ENCODE data around the gene NEK1.

The NEK1 gene

GRCh38 chr4:169366821-169367220 lies 245.6 kb downstream of the NEK1 start:
- Histone ChIP-seq H3K27ac (no peak overlapping the region), H3K4me1 (peaks cover 5% of the 10 kb centered on the region; the same call in 1 of the 2 replicates), H3K36me3 (no peaks in the 10 kb centered on the region), H3K9ac (no peak overlapping the region), H3K4me2 (no peak overlapping the region), H3K27me3 (no peaks in the 10 kb centered on the region), H3K9me3 (peaks cover 12% of the 10 kb centered on the region), H3K4me3 (no peak overlapping the region), H4K20me1 (no peaks in the 10 kb centered on the region)
- no peak for TF ChIP-seq Cebpa-rat (IDR thresholded peaks at IDR 0.05)

- Histone ChIP-seq H3K9me3 (peaks cover 12% of the 10 kb centered on the region), H4K20me1 (no peaks in the 10 kb centered on the region), H3K36me3 (no peaks in the 10 kb centered on the region), H3K9ac (no peak overlapping the region), H3K4me3 (no peak overlapping the region), H3K4me2 (no peak overlapping the region), H3K4me1 (peaks cover 5% of the 10 kb centered on the region; the same call in 1 of the 2 replicates), H3K27ac (no peak overlapping the region), H3K27me3 (no peaks in the 10 kb centered on the region)
- TF ChIP-seq Cebpa-rat (IDR thresholded peaks at IDR 0.05), result no peak
Measured at GRCh38 chr4:169362607-169363006, 249.8 kb downstream of the NEK1 start.

DNA sequence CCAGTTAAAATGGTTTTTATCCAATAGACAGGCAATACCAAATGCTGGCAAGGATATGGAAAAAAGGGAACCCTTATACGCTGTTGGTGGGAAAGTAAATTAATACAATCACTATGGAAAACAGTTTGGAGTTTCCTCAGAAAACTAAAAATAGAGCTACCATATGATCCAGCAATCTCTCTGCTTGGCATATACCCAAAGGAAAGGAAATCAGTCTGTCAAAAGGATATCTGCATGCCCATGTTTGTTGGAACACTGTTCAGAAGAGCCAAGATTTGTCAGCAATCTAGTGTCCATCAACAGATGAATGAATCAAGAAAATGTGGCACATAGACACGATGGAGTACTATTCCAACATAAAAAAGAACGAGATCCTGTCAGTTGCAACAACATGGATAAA lies 250.6 kb downstream of the NEK1 start:
- TF ChIP-seq Cebpa-rat (IDR thresholded peaks at IDR 0.05), result no peak
- no peak overlapping the region for H3K4me2 ChIP-seq

GRCh38 chr4:169359961-169360360 lies 252.4 kb downstream of the NEK1 start:
- no peaks in the 10 kb centered on the region for H3K9me3 ChIP-seq
- no peaks in the 10 kb centered on the region for H3K27me3 ChIP-seq
- TF ChIP-seq Cebpa-rat (IDR thresholded peaks at IDR 0.05), result no peak
- H3K9ac ChIP-seq, result no peak overlapping the region
- no peaks in the 10 kb centered on the region for H4K20me1 ChIP-seq
- H3K4me1 ChIP-seq, result peaks cover 5% of the 10 kb centered on the region; the same call in 1 of the 2 replicates
- H3K4me2 ChIP-seq, result no peak overlapping the region
- no peak overlapping the region for H3K4me3 ChIP-seq
- no peak overlapping the region for H3K27ac ChIP-seq
- no peaks in the 10 kb centered on the region for H3K36me3 ChIP-seq

More for the DNA sequence above, 250.6 kb downstream of the NEK1 start:
- Histone ChIP-seq H3K9me3 (peaks cover 10% of the 10 kb centered on the region), H3K27ac (no peak overlapping the region), H3K9ac (no peak overlapping the region), H3K36me3 (no peaks in the 10 kb centered on the region), H3K4me1 (peaks cover 5% of the 10 kb centered on the region; the same call in 1 of the 2 replicates), H3K27me3 (no peaks in the 10 kb centered on the region), H4K20me1 (no peaks in the 10 kb centered on the region), H3K4me3 (no peak overlapping the region)

GRCh38 chr4:169352360-169352759 lies 260.0 kb downstream of the NEK1 start:
- no peak overlapping the region for H3K9ac ChIP-seq
- no peaks in the 10 kb centered on the region for H3K36me3 ChIP-seq
- H3K4me2 ChIP-seq, result no peak overlapping the region
- H3K27ac ChIP-seq, result no peak overlapping the region
- no peaks in the 10 kb centered on the region; the same call in 1 of the 2 replicates for H3K9me3 ChIP-seq
- H3K27me3 ChIP-seq, result no peaks in the 10 kb centered on the region
- H4K20me1 ChIP-seq, result no peaks in the 10 kb centered on the region
- no peak for TF ChIP-seq Cebpa-rat (IDR thresholded peaks at IDR 0.05)
- H3K4me3 ChIP-seq, result no peak overlapping the region
- H3K4me1 ChIP-seq, result no peaks in the 10 kb centered on the region

DNA sequence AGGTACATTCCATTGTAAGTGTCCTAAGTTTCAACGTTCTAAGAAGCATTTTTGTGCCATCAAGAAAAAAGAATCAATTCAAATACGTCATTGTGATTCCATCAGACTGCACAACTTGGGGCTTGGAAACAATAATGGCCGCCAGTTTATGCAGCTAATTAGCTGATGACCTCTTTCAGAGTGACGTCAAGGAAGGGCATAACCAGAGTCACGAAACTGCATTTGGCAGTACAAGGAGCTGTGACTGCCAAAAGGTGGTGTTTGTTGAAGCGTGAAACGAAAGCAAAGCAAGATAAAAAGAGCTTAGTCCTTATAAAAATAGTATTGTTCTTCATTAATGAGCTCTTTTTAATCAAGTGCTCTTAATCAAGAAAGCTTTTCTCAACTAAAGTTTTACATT lies 260.5 kb downstream of the NEK1 start:
- H4K20me1 ChIP-seq, result no peaks in the 10 kb centered on the region
- H3K4me2 ChIP-seq, result no peak overlapping the region
- no peak overlapping the region for H3K9ac ChIP-seq
- TF ChIP-seq Cebpa-rat (IDR thresholded peaks at IDR 0.05), result no peak
- H3K4me3 ChIP-seq, result no peak overlapping the region
- H3K36me3 ChIP-seq, result no peaks in the 10 kb centered on the region
- H3K9me3 ChIP-seq, result no peaks in the 10 kb centered on the region; the same call in 1 of the 2 replicates
- H3K27me3 ChIP-seq, result no peaks in the 10 kb centered on the region
- H3K27ac ChIP-seq, result no peak overlapping the region
- no peaks in the 10 kb centered on the region for H3K4me1 ChIP-seq

- H3K4me2 ChIP-seq, result no peak overlapping the region
- H3K27me3 ChIP-seq, result no peaks in the 10 kb centered on the region
- H3K36me3 ChIP-seq, result no peaks in the 10 kb centered on the region
- no peak overlapping the region for H3K4me3 ChIP-seq
- no peak overlapping the region for H3K9ac ChIP-seq
- no peak for TF ChIP-seq Cebpa-rat (IDR thresholded peaks at IDR 0.05)
- no peaks in the 10 kb centered on the region for H3K9me3 ChIP-seq
- no peaks in the 10 kb centered on the region for H4K20me1 ChIP-seq
- H3K27ac ChIP-seq, result no peak overlapping the region
- no peaks in the 10 kb centered on the region for H3K4me1 ChIP-seq
Measured at GRCh38 chr4:169348541-169348940, 263.8 kb downstream of the NEK1 start.

DNA sequence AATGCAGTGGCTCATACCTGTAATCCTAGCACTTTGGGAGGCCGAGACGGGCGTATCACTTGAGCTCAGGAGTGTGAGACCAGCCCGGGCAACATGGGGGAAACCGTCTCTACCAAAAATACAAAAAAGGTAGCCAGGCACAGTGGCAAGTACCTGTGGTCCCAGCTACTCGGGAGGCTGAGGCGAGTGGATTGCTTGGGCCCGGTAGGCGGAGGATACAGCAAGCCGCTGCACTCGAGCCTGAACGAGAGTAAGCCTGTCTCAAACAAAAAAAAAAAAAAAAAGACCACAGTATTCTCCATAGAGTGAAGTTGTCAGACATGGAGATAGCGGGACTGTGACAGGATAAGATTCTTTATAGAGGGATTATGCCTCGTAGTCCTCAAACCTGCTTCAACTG lies 265.5 kb downstream of the NEK1 start:
- Histone ChIP-seq H3K4me1 (no peaks in the 10 kb centered on the region), H4K20me1 (no peaks in the 10 kb centered on the region), H3K4me3 (no peak overlapping the region), H3K36me3 (no peaks in the 10 kb centered on the region), H3K4me2 (no peak overlapping the region), H3K9me3 (no peaks in the 10 kb centered on the region), H3K9ac (no peak overlapping the region), H3K27me3 (no peaks in the 10 kb centered on the region), H3K27ac (no peak overlapping the region)
- no peak for TF ChIP-seq Cebpa-rat (IDR thresholded peaks at IDR 0.05)

- H3K4me1 ChIP-seq, result peaks cover 6% of the 10 kb centered on the region
- H3K27ac ChIP-seq, result no peak overlapping the region
- no peaks in the 10 kb centered on the region for H3K9me3 ChIP-seq
Measured at GRCh38 chr4:169345316-169345721, 267.1 kb downstream of the NEK1 start.

More at GRCh38 chr4:169345316-169345721, 267.1 kb downstream of the NEK1 start:
- Histone ChIP-seq H3K36me3 (no peaks in the 10 kb centered on the region), H4K20me1 (no peaks in the 10 kb centered on the region), H3K4me3 (no peak overlapping the region), H3K9ac (no peak overlapping the region), H3K4me2 (no peak overlapping the region), H3K27me3 (no peaks in the 10 kb centered on the region)
- TF ChIP-seq Cebpa-rat (IDR thresholded peaks at IDR 0.05), result no peak
